Activated CD4-positive, alpha-beta T cell treated with anti-CD3 and anti-CD28 coated beads for 48 hours (primary cell): ENCODE measurements around the gene AGMO.

Experiments used
- DNase-seq: peaks from one replicate; pipeline ENCODE4 v3.0.0-alpha.2; 2020

AGMO gene

DNA sequence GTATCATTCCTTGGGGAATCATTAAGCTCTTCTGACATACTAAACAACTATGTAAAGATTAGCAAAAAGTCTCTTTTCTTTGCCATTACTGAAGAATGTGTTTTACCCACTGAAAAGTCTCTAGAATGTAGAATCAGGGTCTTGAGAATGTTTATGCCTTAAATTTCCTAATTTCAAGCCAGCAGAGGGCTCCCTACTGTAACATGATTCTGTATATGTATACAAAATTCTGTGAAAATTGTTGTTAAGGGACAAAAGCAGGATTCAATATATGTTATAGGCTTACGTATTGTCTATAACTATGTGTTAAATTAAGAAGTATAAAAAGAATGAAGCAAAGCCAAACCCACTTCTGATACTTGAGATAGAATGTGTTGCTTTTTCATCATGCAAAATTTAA, 362.3 kb downstream of the AGMO start:
- DNase-seq: no peak

DNA sequence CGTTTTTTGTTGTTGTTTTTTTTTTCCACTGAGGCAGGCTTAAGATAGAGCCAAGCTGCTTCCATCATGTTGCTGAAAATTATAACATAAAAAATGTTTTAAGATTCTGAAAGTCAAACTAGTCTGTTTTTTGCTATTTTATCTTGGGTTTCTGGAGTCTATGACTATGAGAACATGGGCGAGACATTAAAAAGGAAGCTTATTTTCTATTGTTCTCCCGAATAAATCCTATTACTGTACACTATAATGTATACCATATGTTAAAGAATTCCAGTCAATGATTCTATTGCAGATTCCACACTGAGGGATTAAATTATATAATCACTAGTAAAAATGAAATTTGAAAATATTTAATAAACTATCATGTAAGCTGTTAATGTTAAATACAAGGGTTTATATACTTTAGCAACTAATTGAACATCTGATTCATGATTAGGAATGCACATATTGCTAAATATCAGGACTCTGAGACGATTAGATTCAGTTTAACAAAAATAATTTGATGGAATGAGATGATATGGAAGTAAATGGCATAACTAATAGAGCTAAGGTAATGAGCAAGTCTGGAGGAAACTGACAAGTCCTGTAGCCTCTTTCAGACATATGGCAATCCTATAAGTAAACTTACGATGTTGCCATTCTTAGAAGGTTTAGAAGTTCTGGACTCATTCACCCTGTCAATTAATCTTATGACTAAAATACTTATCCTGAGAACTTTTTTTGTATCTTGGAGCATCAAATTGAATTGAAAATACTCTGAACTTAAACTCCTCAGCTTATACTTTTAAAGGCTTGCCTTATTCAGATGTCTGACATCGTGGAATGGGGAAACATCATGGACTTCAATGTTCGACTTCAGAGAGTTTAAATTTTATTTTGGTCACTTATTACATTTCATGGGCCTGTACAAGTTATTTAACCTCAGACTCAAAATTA, 364.5 kb downstream of the AGMO start:
- DNase-seq: no peak

DNA sequence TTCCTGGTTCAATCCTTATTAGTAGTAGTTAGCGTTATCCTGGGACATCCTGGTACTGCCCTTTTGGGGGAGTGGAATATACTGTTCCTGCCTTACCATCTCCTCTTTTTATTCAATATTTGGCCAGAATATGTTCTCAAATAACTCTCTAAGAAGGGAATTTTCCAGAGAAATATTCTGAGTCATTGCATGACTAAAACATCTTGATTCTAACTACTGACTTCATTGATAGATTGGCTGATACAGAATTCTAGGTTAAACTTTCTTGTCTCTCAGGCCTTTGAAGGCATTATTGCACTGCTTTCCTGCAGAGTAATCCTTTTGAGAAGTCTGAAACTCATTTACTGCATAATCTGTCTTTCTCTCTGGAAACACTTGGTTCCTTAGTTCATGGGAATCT, 383.8 kb downstream of the AGMO start:
- DNase-seq: no peak

DNA sequence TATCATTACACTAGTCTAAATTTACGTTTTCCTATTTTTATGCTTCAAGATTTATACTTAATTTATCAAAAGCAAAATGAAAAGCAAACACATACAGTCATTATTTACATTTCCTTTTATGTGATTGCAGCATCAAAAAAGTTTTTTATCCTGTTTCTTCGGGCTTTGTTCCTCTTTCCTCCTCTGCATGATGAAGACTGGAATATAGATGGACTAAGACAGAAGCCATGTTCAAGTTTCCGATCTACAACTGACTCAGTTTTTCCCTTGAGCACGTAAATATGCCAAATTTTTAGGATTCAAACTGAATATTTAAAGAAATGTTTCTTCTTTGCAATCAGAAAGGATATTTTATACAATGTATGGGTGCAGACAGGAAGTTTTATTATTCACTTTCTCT, 385.7 kb downstream of the AGMO start:
- DNase-seq: no peak

DNA sequence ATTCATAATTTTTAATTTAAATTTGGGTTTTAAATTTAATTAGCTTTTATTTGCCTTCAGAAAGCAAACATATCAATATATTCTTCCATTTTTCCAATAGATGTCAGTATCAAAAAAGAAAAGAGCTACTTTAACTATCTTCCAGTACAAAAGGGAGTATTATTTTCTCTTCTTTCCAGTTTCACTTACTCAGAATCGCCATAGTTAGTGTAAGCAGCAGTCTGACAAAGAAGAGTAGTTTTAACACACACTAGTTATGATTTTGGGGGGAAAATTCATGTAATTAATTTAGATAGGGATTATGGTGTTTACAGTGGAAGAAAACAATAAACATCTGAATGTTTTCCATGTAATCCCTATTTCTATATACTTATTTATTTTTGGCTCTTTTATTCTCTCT, 386.7 kb downstream of the AGMO start:
- no peak for DNase-seq

DNA sequence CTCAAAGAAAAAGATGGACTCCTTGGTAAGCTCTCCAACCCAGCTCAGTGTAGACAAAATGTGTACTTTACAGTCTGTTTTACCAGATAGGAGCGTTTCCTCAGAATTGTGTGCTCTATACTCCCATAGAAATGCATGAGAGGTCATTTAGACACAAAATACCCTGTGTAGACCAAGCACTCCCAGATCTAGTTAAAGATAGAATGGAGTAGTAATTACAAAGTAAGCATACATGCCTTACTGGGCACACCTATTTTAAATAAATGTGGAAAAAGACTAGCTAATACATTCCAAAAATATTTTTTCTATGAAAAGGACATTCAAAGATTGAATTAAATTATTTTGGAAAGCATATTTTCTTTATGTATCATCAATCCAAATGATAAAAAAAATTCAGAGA, 387.3 kb downstream of the AGMO start:
- no peak for DNase-seq

DNA sequence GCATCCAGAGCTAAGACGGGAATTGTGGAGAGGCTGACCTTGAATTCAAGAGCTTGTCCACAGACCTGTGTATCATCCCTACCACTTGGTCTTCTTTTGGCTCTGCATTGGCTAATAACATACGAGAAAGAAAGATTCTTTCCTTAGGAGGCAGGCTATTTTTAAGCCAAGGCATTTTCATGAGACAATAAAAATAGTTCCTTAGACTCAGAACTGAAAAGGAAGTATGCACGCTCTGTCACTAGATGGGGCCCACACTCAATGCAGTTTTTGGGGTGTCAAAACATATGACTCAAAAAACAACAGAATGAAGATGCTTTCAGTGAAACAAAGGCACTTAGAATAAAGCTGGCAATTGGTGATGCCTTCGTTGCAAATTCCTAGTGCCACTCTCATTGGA, 393.3 kb downstream of the AGMO start:
- no peak for DNase-seq

DNA sequence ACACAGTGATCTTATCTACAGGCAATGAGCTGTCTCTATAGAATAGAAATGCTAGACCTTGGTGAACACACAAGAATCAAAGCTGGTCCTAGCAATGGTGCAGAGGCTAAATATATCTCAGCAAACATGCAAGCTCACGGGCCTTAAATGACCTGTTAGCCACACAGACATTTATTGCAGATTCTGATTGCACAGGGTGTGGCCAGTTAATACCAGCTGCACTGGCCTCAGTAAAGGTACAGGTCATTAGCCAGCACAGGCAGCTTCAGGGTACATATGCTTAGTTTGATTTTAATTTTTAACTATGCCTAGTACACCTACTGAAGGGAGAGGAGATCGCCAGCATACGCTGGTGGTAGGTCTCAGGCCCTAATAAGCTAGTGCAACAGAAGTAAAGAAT, 393.9 kb downstream of the AGMO start:
- DNase-seq: no peak

DNA sequence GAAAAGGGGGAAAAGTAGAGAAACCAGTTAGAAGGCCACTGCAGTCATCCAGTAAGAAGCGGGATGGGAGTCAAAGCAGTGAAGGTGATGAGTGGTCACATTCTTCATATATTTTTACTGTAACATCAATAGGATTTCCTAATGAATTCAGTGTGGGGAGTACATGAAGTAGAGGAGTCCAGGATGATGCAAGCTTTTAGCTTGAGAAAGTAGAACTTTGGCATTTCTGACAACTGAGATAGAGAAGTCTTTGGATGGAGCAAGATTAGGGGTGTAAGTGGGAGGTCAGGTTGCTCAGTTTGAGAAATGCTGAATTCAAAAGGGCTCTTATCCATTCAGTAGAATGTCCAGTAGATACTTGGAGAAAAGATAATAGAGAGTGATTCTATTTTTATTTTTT, 395.2 kb downstream of the AGMO start:
- DNase-seq: no peak

DNA sequence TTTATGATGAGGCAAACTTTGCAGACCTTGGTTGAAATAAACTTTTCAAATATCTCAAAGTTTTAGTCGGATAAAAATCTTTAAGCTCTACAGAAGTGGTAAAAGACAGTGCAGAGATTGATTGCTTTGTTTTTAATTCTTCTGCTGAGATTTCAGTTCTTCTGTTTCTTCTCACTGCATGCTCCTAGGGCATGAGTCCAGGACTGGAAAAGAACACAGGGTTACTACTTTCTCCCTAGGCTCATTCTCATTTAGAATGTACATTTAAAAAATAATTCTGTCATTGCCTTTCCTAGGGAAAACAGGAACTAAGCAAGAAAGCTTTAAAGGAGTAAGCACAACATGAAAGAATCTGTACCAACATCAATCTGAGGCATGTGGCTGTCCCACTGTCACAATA, 402.6 kb downstream of the AGMO start:
- no peak for DNase-seq

DNA sequence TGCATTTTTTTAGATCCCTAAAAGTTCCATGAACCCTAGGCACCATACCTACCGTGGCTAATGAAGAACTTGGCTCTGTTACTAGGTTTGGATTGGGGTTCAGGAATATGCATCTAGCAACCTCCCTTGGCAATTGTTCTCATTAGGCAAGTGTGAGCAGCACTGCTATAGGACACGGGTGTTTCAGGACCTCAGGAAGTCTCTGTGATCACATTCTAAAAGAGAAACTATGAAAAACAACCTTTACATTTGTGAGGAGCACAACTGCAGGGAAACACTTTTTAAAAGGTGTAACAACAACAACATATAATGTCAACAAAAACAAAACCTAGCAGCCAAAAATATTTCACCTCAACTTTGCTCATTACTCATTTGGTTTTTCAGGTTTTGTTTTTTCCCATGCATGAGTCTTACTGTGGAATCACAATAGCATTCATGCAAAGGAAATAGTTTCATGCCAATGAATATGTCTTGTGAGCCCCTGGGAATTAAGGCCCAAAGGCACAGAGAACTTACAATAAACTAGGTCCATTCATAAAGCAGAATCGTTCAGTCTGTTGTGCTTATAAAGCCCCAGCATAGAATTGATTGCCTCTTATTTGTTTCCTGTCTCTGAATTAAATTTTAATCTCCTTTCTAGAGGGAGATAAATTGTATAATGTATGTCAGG, 403.5 kb downstream of the AGMO start:
- no peak for DNase-seq
